Mesothelial cell of epicardium (in vitro differentiated cells): ENCODE results near the gene SNAPC4. TPM values are rescaled to one million over a fixed set of nuclear protein-coding genes. Genes with fewer than 3 reads are reported as not detected.

ENCODE experiments used
- DNase-seq, 2 experiments: peaks; one replicate each; pipeline ENCODE4 v3.0.0; 2021; ENCODE audit warnings: low spot score in 2 of 2; ENCODE audit not compliant: unreplicated experiment in 2 of 2
- H3K27ac Mint-ChIP-seq: 2 replicates; pipeline ENCODE4 v1.8.0; 2021; ENCODE audit warnings: mixed read lengths
- H3K27me3 Mint-ChIP-seq: 2 replicates; pipeline ENCODE4 v1.8.0; 2021; ENCODE audit warnings: low read depth, mixed read lengths
- H3K36me3 Mint-ChIP-seq: 2 replicates; pipeline ENCODE4 v1.8.0; 2021; ENCODE audit warnings: mixed read lengths
- H3K4me1 Mint-ChIP-seq: 2 replicates; pipeline ENCODE4 v1.8.0; 2021; ENCODE audit warnings: mixed read lengths
- H3K4me3 Mint-ChIP-seq: 2 replicates; pipeline ENCODE4 v1.8.0; 2021; ENCODE audit warnings: mild to moderate bottlenecking, moderate library complexity, mixed read lengths
- H3K9me3 Mint-ChIP-seq: 2 replicates; pipeline ENCODE4 v1.8.0; 2021; ENCODE audit warnings: mixed read lengths
- total RNA-seq: library from RNA; stranded (reverse); gene quantifications from 3 replicates; pipeline ENCODE4 v1.2.1, GENCODE V29; 2021
- TF ChIP-seq, protein P1 (sequence below): fragments of 200-600 bp; sonication (generic); IDR thresholded peaks from one replicate; pipeline ENCODE4 v1.5.0; 2021; ENCODE audit warnings: antibody characterized with exemption; ENCODE audit not compliant: unreplicated experiment

Gene SNAPC4
- total RNA-seq, 1 donor from 2014 or later, result 18.2 TPM

- Mint-ChIP-seq H3K9me3 (no peaks in the 10 kb centered on the region), H3K27me3 (no peaks in the 10 kb centered on the region), H3K27ac (peak overlapping the region; percentile 89), H3K4me1 (peaks cover 14% of the 10 kb centered on the region), H3K4me3 (peak overlapping the region; percentile 86), H3K36me3 (peaks cover 7% of the 10 kb centered on the region)
- TF ChIP-seq, protein P1, sequence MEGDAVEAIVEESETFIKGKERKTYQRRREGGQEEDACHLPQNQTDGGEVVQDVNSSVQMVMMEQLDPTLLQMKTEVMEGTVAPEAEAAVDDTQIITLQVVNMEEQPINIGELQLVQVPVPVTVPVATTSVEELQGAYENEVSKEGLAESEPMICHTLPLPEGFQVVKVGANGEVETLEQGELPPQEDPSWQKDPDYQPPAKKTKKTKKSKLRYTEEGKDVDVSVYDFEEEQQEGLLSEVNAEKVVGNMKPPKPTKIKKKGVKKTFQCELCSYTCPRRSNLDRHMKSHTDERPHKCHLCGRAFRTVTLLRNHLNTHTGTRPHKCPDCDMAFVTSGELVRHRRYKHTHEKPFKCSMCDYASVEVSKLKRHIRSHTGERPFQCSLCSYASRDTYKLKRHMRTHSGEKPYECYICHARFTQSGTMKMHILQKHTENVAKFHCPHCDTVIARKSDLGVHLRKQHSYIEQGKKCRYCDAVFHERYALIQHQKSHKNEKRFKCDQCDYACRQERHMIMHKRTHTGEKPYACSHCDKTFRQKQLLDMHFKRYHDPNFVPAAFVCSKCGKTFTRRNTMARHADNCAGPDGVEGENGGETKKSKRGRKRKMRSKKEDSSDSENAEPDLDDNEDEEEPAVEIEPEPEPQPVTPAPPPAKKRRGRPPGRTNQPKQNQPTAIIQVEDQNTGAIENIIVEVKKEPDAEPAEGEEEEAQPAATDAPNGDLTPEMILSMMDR, result no peak
- DNase-seq, result peak; percentile 20 to 62
These were observed 563 bp downstream of the SNAPC4 start for GRCh38 chr9:136399176-136400037.

DNA sequence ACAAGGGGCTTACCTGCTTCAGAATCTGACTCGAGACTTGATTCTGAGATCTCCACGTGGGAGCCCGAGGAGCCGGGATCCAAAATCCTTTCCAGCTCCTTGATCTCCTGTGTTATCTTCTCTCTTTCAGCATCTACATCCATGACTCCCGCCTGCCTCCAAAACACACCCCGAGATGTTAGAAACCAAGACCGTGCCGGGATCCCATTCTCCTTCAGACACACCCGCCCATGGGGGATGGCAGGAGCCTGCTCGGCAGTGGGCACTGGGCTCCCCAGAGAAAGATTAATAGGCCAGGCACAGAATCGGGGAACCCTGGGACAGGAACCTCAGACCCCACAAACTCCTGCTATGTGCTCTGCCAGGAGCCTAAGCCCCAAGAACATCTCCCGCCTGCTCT lies 1.7 kb downstream of the SNAPC4 start:
- H3K27me3 Mint-ChIP-seq, result no peaks in the 10 kb centered on the region
- peaks cover 6% of the 10 kb centered on the region for H3K36me3 Mint-ChIP-seq
- DNase-seq, result no peak
- peaks cover 14% of the 10 kb centered on the region for H3K4me1 Mint-ChIP-seq
- TF ChIP-seq, protein P1, result no peak
- H3K9me3 Mint-ChIP-seq, result no peaks in the 10 kb centered on the region
- H3K4me3 Mint-ChIP-seq, result peak overlapping the region; percentile 86
- H3K27ac Mint-ChIP-seq, result no peak overlapping the region

- DNase-seq, result no peak
- peaks cover 6% of the 10 kb centered on the region for H3K36me3 Mint-ChIP-seq
These were observed 2.3 kb downstream of the SNAPC4 start for GRCh38 chr9:136397643-136398042.

DNA sequence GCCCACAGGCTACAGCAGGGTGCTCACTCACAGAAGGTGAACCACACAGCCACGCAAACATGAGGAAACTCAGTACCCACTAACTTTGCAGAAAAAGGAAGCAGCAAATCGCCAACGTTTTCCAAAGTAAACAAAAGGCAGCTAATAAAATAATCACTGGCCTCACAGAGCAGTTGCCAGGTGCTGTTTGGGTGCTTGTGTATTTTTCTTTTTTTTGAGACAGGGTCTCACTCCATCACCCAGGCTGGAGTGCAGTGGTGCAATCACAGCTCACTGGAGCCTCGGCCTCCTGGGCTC lies 3.8 kb downstream of the SNAPC4 start:
- H3K9me3 Mint-ChIP-seq, result no peaks in the 10 kb centered on the region
- H3K36me3 Mint-ChIP-seq, result peaks cover 13% of the 10 kb centered on the region
- TF ChIP-seq, protein P1, result no peak
- H3K4me1 Mint-ChIP-seq, result peaks cover 14% of the 10 kb centered on the region
- H3K27ac Mint-ChIP-seq, result no peak overlapping the region
- no peak overlapping the region for H3K4me3 Mint-ChIP-seq
- no peak for DNase-seq
- no peaks in the 10 kb centered on the region for H3K27me3 Mint-ChIP-seq

More at GRCh38 chr9:136397643-136398042, 2.3 kb downstream of the SNAPC4 start:
- peaks cover 14% of the 10 kb centered on the region for H3K4me1 Mint-ChIP-seq
- H3K4me3 Mint-ChIP-seq, result no peak overlapping the region
- no peak overlapping the region for H3K27ac Mint-ChIP-seq
- TF ChIP-seq, protein P1, result no peak
- H3K9me3 Mint-ChIP-seq, result no peaks in the 10 kb centered on the region
- H3K27me3 Mint-ChIP-seq, result no peaks in the 10 kb centered on the region

- H3K4me3 Mint-ChIP-seq, result no peak overlapping the region
- H3K4me1 Mint-ChIP-seq, result peaks cover 14% of the 10 kb centered on the region
- TF ChIP-seq, protein P1, result no peak
- H3K27me3 Mint-ChIP-seq, result no peaks in the 10 kb centered on the region
- H3K27ac Mint-ChIP-seq, result no peak overlapping the region
- DNase-seq, result no peak
- H3K9me3 Mint-ChIP-seq, result no peaks in the 10 kb centered on the region
- peaks cover 13% of the 10 kb centered on the region for H3K36me3 Mint-ChIP-seq
These were observed 4.4 kb downstream of the SNAPC4 start for GRCh38 chr9:136395345-136396218.
